Kidney glomerular epithelial cell (primary cell): Measurements from ENCODE around the gene THTPA.

Experiments
- DNase-seq: peaks from one replicate; lab custom pipeline; 2025; lab: John Stamatoyannopoulos, UW

Gene THTPA, protein sequence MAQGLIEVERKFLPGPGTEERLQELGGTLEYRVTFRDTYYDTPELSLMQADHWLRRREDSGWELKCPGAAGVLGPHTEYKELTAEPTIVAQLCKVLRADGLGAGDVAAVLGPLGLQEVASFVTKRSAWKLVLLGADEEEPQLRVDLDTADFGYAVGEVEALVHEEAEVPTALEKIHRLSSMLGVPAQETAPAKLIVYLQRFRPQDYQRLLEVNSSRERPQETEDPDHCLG

GRCh38 chr14:23555882-23556699 lies at the start of gene THTPA:
THTPA (plus strand) TSS chr14:23556271; CDS start chr14:23556758, 487 bp downstream.
- DNase-seq: peak; percentile 89

GRCh38 chr14:23512156-23512555 lies 43.9 kb upstream of the THTPA start:
- no peak for DNase-seq

DNA sequence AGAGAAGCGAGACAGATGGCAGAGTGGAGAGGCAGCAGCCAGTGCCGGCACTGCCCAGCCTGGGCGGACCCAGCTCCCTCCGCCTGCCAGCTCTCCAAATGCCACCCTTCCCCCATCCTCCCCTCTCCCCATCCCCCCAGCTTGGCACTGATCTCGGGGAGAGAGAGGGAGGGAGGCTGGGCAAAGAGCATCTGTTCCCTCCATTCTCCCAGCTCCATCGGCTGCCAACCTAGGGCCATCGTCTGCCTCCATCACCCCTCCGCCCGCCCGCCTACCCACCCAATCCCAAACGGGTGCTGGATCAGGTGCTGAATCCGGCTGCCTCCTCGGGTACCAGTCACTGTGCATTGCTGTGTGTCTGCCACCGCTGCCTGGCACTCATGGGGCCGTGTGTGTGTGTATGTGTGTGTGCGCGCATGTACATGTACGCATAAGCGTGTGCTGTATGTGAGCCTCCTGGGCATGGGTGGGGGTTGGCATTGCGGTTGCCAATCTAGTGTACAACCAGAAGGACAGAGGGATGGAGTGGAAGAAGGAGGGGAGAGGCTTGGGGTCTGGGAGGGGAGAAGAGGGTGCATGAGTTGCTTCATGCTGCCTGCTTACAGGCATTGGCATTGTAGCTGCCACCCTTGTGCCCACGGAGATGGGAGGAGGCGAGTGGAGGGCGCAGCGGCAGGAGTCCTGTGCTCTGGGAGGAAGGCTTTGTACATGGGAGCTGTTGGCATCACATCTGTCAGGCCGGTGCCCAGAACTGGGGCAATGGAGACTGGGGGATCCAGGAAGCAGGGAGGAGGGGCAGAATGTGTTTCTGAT lies 42.9 kb upstream of the THTPA start:
- no peak for DNase-seq

DNA sequence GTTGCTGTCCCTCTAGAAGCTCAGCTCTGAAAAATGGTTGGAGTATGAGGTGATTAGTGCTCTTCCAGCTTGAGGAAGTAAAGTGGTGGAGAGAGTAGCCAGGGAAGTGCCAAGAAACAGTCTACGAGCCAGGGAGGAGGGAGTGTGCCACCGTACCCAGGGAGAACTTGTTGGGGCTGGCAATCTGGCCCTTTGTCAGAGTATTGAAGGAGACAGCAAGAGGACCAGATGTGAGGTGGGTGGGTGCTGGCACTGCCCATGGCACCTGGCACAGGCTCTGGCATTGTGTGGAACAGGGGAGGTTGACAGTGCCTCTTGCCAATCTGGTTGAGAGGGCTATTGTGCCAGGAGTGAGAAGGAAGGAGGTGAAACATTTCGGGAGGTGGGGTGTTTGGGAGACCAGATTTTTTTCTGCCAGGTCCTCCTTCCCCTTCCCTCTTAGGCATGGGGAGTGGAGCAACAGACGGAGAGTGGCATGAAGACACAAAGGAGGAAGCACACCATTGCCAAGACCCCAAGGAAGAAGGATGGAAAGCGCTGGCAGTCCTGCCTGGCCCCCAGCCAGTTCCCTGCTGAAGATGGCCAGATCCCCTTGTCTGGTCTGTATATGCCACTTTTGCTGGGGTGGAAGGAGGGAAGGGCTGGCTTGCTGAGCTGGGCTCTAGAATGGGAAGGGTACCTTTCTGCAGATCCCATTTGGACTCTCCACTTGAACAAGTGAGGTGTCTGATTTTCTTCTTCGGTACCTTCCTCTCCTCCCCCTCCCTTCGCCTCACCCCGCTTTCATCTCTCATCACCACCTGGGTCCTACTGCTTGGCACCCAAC lies 42.0 kb upstream of the THTPA start:
- no peak for DNase-seq

DNA sequence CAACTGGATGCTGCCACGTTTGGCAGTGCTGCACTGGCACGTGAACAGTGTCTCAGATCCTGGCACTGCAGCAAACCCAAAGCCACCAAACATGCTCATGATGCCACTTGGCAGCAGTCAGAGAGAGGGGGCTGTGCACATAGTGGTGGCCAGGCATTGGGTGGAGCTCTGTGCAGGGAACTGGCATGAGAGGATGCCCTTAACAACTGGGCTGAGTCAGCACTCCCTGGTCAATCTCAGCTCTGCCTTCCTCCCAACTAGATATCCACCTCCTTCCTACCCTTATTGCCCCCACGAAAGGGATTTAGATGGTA lies 41.5 kb upstream of the THTPA start:
- no peak for DNase-seq

DNA sequence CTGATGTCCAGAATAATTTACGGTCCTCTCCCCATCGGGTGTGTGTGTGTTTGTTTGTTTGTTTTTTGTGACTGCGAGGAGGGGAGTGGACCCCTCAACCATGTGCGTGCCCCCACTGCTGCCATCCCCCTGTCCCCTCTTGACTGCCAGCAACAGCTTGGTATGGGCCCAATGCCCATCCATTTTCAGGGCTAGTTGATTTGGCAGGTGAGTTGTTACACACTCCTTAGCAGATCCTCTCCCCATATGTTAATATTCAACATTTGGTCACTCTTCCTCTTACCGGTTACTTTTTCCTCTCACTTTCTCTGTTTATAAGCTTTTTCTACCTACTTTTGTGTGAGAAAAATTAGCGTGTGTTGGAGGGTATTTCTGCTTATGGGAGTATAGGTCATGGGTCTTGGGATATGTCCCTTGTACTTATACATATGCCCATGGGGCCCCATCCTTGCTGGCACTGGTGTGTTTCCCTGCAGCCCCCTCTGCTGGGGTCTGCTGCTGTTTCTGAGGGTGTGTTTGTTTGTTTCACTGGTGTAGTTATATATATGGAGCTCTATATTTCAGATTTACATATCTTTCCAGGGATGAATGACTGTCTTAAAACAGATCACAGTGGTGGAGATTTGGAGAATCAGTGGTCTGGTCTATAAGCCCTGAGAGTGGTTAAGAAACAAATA lies 38.3 kb upstream of the THTPA start:
- DNase-seq: no peak

DNA sequence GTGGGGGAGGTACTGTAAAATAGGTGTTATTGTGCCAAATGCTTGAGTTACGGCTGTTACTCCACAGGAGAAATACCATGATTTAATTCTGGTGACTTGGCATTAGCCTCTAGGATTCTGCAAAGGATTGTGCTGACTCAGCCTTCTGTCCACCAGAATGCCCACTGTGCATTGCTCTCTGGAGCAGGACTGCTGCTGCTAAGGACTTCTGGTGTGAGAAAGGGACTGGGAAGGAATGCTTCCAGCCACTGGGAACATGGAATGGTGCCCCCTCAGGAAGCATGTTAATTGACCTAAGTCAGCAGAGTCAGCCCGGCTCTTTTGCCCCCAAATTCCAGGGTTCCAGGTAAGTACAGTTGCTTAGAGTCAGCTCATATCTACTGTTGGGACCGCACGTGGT lies 37.4 kb upstream of the THTPA start:
- DNase-seq: no peak

- no peak for DNase-seq
These were observed 35.1 kb upstream of the THTPA start for GRCh38 chr14:23520899-23521533.

GRCh38 chr14:23521785-23522640 lies 34.1 kb upstream of the THTPA start:
- DNase-seq: no peak

GRCh38 chr14:23522643-23523198 lies 33.4 kb upstream of the THTPA start:
- no peak for DNase-seq

DNA sequence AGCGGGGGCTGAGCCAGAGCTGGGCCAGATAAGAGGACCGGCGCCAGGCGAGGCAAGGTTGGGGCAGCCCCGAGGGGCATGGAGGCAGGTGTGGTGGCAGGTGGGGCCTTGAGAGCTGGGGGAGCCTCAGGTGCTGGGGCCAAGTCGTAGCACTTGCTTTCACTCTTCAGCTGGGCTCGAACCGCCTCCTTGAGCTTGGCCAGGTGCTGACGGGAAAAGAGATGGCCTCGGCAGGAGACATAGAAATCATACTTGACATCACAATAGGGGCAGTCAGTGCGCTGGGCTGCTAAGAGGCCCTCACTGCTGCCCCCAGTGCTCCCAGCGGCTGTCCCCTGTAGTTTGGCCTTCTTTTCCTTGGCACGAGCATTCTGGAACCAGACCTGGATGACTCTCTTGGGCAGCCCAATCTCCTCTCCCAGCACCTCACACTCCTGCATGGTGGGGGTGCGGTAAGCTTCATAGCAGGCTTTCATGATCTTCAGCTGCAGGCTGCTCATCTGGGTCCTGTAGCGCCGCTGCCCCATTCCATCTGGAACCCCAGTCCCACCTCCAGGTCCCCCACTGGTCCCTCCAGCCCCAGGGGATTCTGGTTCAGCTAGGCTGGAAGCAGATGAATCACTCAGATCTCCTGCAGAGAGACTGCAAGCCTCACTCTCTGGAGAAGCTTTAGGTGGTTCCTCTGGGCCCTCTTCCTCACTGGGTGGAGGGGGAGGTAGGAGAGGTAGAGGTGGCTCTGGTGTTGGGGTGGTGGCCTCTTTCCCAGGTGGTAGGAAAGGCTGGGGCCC lies 32.6 kb upstream of the THTPA start:
- no peak for DNase-seq

DNA sequence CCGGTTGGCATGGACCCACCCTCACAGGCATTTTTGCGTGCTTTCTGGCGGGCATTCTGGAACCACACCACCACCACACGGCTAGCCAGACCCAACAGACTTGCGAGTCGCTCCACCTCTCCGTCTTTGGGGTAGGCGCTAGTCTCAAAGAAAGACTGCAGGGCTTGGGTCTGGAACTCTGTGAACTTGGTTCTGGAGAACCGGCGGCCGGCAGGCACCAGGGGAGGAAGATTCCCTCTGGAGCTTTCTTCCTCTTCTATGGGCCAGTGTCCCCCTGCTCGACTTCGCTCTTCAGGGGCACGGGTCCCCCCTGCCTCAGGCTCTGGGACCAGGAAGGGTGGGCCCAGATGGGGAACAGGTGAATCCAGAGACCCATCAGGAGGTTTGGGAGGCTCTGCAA lies 31.1 kb upstream of the THTPA start:
- no peak for DNase-seq

GRCh38 chr14:23525611-23526010 lies 30.5 kb upstream of the THTPA start:
- no peak for DNase-seq

GRCh38 chr14:23528555-23528954 lies 27.5 kb upstream of the THTPA start:
- no peak for DNase-seq

DNA sequence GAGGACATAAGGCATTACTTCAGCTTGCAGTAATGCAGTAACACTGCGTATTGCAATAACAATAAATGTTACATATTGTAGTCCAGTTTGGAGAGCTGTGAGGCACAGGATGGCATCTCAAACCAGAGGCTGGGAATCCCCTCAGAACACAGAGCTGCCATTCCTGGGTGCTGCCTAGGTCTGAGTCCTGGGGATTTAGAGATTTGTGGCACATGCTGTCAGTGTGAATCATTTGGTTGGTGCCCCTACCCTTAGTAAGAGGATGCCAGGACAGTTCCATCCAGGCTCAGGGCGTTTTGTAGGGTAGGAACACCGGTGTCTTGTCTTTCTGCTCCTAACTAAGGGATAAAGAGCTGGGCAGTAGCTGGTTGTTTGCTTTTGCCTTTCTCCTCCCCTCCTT lies 27.1 kb upstream of the THTPA start:
- DNase-seq: no peak

DNA sequence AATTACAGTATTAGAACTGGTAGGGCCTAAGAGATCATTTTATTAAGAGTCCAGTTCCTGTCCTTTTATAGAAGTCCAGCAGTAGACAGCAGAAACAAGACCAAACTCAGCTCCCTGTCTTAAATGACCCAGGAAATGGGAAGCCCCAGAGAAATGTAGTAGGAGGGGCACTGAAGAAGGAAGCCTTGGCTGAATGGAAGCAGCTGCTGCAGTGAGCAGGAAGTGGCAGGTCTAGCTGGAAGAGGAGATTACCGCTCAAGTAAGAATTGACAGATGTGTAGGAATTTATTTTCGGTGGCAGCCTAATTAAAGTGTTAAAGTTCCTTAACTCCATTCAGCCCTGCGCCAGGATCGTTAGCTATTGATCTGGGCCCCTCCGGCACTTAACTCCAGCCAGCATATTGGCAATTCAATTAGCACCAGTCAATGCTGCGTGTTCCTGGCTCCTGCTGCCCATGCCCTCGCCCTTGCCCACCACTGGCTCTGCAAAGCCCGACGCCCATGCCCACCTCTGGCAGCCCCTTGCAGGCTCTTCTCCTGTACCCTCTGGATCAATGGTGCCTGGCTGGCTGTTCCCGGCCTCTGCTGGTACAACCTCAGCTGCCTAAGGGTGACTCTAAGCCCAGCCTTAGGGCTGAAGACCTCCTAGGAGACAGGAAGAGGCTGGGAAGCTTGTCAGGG lies 25.6 kb upstream of the THTPA start:
- DNase-seq: no peak

DNA sequence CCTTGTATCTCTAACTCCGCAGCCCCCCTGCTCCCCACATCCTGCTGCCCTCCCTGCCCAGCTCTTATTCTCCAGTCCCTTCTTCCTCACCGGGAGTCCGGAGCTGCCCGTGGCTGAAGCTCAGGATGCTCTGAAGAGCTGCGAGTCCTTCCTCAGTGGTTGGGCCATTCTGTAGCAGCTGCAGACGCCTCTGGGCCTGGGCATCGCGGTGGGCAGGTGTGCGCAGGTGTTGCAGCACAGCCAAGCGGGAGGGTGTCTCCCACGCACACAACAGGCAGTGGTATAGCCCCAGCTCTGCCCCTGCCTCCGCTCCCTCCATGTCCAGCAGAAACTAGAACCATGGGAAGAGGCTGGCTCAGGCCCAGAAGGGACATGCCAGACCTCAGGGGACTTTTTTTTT lies 24.7 kb upstream of the THTPA start:
- no peak for DNase-seq

- no peak for DNase-seq
These were observed 23.4 kb upstream of the THTPA start for GRCh38 chr14:23532658-23533057.
